Measurements from ENCODE around the gene CREM. TPM values are rescaled to one million over a fixed set of nuclear protein-coding genes. Genes with fewer than 3 reads are reported as not detected.

CREM gene
- total RNA-seq, 1 experiment from 2014 or later = 20.0 TPM

- no peaks in the 10 kb centered on the region for H3K23me2 ChIP-seq (ENCODE audit: insufficient read length, low read depth, low read length, poor library complexity, severe bottlenecking)
- H4K8ac ChIP-seq (replicated peaks; ENCODE audit: insufficient read length, low read depth, low read length) = no peak overlapping the region
- no peak overlapping the region for H3K18ac ChIP-seq (ENCODE audit: insufficient read length, low read depth, low read length)
- H3K4me2 ChIP-seq (ENCODE audit: insufficient read depth, insufficient read length, low read length) = no peak overlapping the region
- H3K4me3 Mint-ChIP-seq = no peak overlapping the region
- H3K4me1 ChIP-seq (ENCODE audit: insufficient read depth, low read length) = no peaks in the 10 kb centered on the region
- H3K56ac ChIP-seq (ENCODE audit: insufficient read length, low read depth, low read length) = no peak overlapping the region
- no peak overlapping the region for H3K23ac ChIP-seq (ENCODE audit: insufficient read length, low read depth, low read length)
- H4K91ac ChIP-seq (ENCODE audit: insufficient read length, low read depth, low read length) = no peak overlapping the region
- 0 out of 2 replicates have a peak, but pooled peaks cover 3% of the 10 kb centered on the region for H3K79me2 ChIP-seq (ENCODE audit: insufficient read depth, low read length)
- no peaks in the 10 kb centered on the region for H3K79me1 ChIP-seq (ENCODE audit: insufficient read depth, low read depth, low read length, poor library complexity, severe bottlenecking)
- no peak overlapping the region for H2BK120ac ChIP-seq (ENCODE audit: low read depth, low read length, poor library complexity, severe bottlenecking)
- H3K27me3 ChIP-seq (ENCODE audit: insufficient read depth, low read length) = no peaks in the 10 kb centered on the region
- H3K4ac ChIP-seq (ENCODE audit: low read depth, low read length) = no peak overlapping the region
- H2BK12ac ChIP-seq (ENCODE audit: insufficient read length, low read depth, low read length) = no peak overlapping the region
- no peak overlapping the region for H3K27ac Mint-ChIP-seq
- H3K36me3 Mint-ChIP-seq (ENCODE audit: insufficient read depth in 1 of 3, low read depth in 3 of 3) = no peaks in the 10 kb centered on the region
- H3K4me1 Mint-ChIP-seq = peaks cover 6 to 18% of the 10 kb centered on the region in 2 experiments; a peak in 3 of 4 replicates
- DNase-seq = no peak
- H4K5ac ChIP-seq (ENCODE audit: insufficient read length, low read depth, low read length) = no peak overlapping the region
- no CpG with 5 or more reads among the region's 4 CpGs for WGBS (ENCODE audit: extremely low coverage, insufficient read length, low lambda C conversion rate)
- no peak overlapping the region for H2AK5ac ChIP-seq (ENCODE audit: insufficient read length, low read length)
- H3T11ph ChIP-seq (ENCODE audit: low read length) = no peak overlapping the region
- no peak overlapping the region for H2BK15ac ChIP-seq (ENCODE audit: low read depth, low read length)
- H3K9me3 Mint-ChIP-seq = no peaks in the 10 kb centered on the region
- H4K20me1 ChIP-seq (ENCODE audit: control insufficient read depth, insufficient read depth, insufficient read length) = no peaks in the 10 kb centered on the region
- H3K27me3 Mint-ChIP-seq (ENCODE audit: low read depth) = no peaks in the 10 kb centered on the region
- H2BK20ac ChIP-seq (ENCODE audit: low read depth, low read length, poor library complexity, severe bottlenecking) = no peak overlapping the region
- TF ChIP-seq CTCF (conservative IDR thresholded peaks at IDR 0.05) = no peak
- no peak overlapping the region for H2AFZ ChIP-seq (ENCODE audit: low read length)
- H3K9ac ChIP-seq (ENCODE audit: extremely low read depth, insufficient read length, low read length) = no peak overlapping the region
- no peak overlapping the region for H3K14ac ChIP-seq (ENCODE audit: insufficient read depth, low read length)
- no peaks in the 10 kb centered on the region for H3K9me3 ChIP-seq (ENCODE audit: control insufficient read depth, low read depth, low read length)
- no peak overlapping the region for H2BK5ac ChIP-seq (ENCODE audit: insufficient read length, low read length)
- H3K27ac ChIP-seq (ENCODE audit: insufficient read length, low read depth, low read length) = no peak overlapping the region
These were observed 9.7 kb downstream of the CREM start for GRCh38 chr10:35136263-35136815.
